ENCODE data around the gene CSNK1G1.
"Not testable (repeated sequence)": the region's sequence is repeated elsewhere in the genome, so short reads cannot be mapped to it uniquely, and the experiment has no call there.

CSNK1G1 gene

DNA sequence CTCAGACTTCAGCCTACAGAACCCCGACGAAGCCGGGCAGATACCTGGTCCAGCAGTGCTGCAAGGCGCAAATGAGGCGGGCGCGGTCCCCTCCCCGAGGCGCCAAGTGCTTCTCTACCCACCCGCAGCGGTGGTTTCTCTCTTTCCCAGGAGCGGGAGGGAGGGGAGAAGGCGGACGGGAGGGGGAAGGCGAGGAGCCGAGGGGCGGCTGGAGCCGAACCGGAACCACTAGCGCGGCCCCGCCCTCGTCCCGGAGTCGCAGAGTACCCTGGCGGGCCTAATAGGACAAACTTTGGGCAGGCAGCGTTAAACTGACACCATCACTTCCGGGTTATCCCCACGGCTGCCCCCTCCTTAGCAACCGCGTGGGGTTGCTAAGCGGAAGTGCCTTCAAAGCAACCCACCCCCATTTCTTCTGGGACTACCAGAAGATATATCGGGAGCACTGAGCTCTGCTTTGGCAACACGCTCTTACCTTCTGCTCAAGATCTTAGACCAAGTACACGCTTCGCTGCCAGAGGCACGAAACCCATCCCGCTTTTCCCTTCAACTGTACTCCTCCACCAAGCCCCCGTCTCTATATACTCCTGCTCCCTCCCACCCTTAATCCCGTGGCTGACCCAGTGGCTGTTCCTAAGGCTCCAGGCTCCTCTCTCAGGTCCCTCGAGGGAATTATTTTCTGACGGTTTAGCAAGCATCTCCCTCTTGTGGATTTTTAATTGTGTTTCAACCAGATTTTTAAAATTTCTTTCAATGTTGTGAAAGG, at the start of gene CSNK1G1:
TSS of gene CSNK1G1 (minus strand) at position 230 of the 766 bp plus-strand sequence. CDS start 55,674 bp downstream, outside the sequence.
- peak; percentile 94 for DNase-seq

DNA sequence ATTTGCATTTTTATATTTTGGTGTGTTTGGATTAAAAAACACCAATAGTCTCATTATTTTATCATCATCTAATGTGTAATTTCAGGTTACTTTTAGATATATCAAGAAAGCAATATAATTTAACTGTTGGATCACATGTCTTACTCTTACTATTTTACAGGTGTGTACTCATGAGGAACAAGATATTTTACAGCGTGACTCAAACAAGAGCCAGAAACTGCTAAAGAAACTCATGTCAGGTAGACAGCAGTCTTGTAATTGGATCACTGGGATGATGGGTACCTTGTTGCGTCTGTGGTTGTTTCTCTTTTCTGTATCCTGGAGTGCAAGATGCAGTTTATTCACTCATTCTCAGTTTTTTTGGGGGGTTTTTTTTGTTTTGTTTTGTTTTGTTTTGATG, 44.6 kb upstream of the CSNK1G1 start:
- no peak for DNase-seq

DNA sequence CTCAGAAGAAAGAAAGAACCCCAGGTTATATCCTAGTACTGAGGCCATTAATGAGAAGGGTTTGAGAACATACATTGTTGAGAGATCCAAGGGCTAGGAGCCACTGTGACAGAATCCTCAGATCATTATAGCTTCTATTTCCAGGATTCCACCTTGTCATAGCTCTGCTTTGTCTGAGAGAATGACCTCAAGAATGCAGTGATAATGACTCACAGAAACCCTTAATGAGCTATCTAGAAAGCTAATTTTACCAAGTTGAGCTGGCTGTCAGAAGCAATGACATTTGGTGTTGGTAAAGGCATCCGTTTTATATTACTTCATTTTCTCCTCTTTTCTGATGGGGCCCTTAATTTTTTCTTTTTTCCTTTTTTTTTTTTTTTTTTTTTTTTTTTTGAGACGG, 42.6 kb upstream of the CSNK1G1 start:
- no peak for DNase-seq

GRCh38 chr15:64396789-64397188, 40.8 kb upstream of the CSNK1G1 start:
- DNase-seq: no peak

DNA sequence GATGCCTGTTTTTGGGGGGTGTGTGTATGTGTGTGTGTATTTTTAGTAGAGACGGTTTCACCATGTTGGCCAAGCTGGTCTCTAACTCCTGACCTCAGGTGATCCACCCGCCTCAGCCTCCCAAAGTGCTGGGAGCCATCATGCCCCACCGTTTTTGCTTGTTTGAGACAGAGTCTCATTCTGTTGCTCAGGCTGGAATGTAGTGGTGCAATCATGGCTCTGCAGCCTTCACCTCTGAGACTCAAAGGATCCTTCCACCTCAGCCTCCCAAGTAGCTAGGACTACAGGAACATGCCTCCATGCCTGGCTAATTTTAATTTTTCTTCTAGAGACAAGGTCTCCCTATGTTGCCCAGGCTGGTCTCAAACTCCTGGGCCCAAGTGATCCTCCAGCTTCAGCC, 36.5 kb upstream of the CSNK1G1 start:
- DNase-seq: not testable (repeated sequence)

- no peak for DNase-seq
Observed at GRCh38 chr15:64389036-64389435, 33.1 kb upstream of the CSNK1G1 start.

- DNase-seq: peak; percentile 96 to 97
Observed at GRCh38 chr15:64387562-64388168, 31.7 kb upstream of the CSNK1G1 start, which contains the start of gene TRIP4. Gene TRIP4 (plus strand): TSS chr15:64387836. CDS start chr15:64387864, 28 bp downstream.

DNA sequence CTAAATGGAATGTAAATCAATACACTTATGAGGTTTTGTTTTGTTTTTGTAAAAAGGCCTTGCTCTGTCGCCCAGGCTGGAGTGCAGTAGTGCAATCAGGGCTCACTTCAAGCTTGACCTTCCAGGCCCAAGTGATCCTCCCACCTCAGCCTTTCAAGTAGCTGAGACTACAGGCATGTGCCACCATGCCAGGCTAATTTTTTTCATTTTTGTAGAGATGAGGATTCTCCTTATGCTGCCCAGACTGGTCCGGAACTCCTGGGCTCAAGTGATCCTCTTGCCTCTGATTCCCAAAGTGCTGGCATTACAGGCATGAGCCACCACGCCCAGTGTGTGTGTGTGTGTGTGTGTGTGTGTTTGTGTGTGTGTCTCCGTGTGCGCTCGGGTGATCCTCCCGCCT, 30.3 kb upstream of the CSNK1G1 start:
- DNase-seq: no peak

GRCh38 chr15:64383760-64384159, 27.8 kb upstream of the CSNK1G1 start:
- no peak for DNase-seq

DNA sequence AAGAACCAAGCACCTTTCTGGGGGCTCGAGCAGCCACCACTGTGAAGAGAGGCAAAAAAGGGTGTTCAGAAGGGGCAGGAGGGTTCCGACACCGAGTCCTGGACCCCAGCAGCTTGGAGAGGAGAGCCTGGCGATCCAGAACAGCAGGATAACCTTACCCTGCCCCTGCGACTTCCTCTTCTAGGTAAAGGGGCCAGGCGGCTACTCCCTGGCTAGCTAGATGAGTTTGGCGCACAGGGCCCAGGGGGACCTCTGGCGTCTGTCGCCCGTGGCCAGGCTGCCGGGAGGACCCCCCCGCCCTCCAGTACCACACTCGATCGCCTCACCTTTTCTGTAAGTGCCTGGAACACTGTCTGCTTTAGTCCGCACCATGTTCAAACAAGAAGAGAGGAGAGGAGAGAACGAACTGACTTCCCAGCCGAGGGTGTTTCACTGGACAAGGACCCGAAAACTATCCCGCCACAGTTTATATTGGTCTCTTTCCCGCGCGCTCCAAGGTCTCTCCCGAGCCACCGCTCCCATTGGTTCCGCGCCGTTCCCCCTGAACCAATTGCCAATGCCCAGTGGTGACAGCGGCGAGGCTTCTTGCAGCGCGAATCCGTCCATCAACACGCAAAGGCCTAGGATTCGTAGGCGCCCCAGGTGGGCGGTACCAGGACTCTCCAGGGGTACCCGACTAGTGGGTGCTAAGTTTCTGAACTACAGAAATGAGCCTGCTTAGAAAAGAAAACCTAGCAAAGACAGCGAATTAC, 25.2 kb upstream of the CSNK1G1 start, which contains the start of gene PCLAF:
TSS of gene PCLAF (minus strand) at position 442 of the 752 bp plus-strand sequence. CDS start at position 372, 70 bp downstream.
- peak; percentile 91 to 93 for DNase-seq

- not testable (repeated sequence) for DNase-seq
Observed at GRCh38 chr15:64380130-64380870, 24.3 kb upstream of the CSNK1G1 start.

DNA sequence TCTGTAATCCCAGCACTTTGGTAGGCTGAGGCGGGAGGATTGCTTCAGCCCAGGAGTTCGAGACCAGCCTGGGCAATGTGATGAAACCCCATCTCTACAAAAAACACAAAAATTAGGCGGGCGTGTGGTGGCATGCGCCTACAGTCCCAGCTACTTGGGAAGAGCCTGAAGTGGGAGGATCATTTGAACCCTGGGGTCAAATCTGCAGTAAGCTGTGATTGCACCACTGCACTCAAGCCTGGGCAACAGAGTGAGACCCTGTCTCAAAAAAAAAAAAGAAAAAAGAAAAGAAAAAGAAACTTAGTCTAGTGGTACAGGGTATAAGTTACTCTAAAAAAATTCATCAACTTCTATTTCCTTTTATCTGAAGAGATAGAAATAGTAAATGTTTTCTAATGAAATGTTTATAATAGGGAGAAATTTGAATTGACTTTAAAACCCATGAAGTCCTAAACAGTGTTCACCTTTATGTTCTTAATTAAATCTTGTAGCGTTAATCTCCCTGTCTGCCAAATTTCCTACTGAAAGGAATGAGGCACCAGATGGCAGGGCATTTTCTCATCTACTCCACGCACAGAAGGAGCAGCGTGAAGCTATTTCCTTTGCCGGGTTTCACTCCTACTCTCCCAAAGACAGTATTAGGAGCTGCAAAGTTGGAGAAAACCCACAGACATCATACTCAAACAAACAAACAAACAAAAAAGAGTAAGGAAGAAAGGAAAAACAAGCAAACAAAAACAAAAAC, 23.4 kb upstream of the CSNK1G1 start:
- DNase-seq: no peak

DNA sequence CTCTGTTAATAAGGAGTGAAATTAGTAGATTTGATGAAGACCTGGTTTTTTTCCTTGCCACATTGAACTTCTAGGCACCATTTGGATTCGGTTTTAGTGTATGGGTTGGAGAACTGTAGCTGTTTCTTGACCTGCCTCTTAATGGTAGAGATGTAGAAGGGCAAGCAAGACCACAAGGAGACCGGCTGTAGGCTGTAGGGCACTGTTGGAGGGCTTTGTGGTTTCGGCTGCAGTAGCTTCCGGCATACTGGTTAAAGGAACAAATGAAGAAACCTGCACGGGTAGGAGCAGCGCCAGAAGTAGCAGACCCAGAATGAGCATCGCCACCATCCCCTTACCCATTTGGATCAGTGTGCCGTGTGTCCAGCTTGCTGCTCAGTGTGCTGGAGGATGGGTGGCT, 17.4 kb upstream of the CSNK1G1 start:
- DNase-seq: no peak

- DNase-seq: not testable (repeated sequence)
Observed at GRCh38 chr15:64371383-64371782, 15.4 kb upstream of the CSNK1G1 start.

- DNase-seq: no peak
Observed at GRCh38 chr15:64369078-64369607, 13.2 kb upstream of the CSNK1G1 start.

- DNase-seq: no peak
Observed at GRCh38 chr15:64361259-64361658, 5.3 kb upstream of the CSNK1G1 start.

- DNase-seq: no peak
Observed at GRCh38 chr15:64356710-64357040, 702 bp upstream of the CSNK1G1 start.

- peak in 1 of 2 donors; percentile 7 for DNase-seq
Observed at GRCh38 chr15:64355348-64355943, 527 bp downstream of the CSNK1G1 start.

DNA sequence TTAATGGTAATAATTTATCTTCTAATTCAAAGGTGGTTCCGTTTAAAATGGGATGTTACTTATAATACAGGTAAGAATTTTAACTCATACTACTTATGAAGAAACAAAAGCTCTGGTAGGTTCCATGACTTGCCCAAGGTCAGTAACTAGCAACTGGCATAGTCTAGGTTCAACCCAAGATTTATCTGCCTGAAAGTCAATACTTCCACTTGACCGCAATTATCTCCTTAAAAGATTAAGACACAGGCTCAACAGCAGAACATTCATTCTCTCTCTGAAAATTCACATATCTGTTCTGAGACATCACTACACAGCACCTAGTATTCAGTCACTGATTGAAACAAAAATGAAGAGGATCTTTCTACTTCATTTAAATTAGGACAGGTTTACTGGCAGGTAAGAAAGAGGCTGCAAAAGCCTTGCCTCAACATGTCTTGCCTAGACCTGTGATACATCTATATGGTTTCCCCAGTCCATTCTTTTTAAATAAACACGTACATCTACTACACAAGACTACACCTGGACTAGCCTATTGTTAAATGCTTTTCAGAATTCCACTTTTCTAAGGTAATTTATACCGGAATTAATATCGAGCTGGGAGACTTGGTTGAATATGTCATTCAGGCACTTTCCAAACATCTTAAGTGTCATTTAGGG, 1.2 kb downstream of the CSNK1G1 start:
- no peak for DNase-seq

DNA sequence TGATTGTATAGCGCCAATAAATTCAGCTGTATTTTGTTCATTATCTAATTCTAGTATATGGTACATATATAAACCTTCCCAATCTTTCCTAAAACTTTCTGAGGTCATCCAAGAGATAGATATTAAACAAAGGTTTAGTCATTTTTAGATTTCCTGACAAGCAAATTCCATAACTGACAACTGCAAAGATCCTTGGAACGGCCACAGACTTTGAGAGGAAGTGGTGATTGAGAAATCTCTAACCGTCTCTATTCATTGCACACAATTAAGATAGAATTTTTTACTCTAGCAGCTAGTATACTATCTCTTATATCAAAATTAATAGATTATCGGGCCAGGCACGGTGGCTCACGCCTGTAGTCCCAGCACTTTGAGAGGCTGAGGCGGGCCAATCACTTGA, 4.7 kb downstream of the CSNK1G1 start:
- no peak for DNase-seq

- DNase-seq: no peak
Observed at GRCh38 chr15:64349375-64349774, 6.6 kb downstream of the CSNK1G1 start.

All from CD4-positive, alpha-beta T cell treated with Interleukin-4 for 1 hour (primary cell).